ENCODE results near the gene NOVA1.

The NOVA1 gene

GRCh38 chr14:26429205-26429604 is 168.6 kb downstream of the NOVA1 start:
- H3K9ac ChIP-seq (ENCODE audit: low read length), result no peak overlapping the region
- no peak overlapping the region for H3K27ac ChIP-seq (ENCODE audit: low read length)
- H3K27me3 ChIP-seq (ENCODE audit: control insufficient read depth, insufficient read depth, low read length), result no peaks in the 10 kb centered on the region
- H3K36me3 ChIP-seq (ENCODE audit: control insufficient read depth, low read depth, low read length), result no peaks in the 10 kb centered on the region
- H3K4me3 ChIP-seq (ENCODE audit: low read length), result no peak overlapping the region
- H3K9me3 ChIP-seq (ENCODE audit: control insufficient read depth, low read depth, low read length), result no peaks in the 10 kb centered on the region
- no peaks in the 10 kb centered on the region for H3K4me1 ChIP-seq (ENCODE audit: control insufficient read depth, low read depth, low read length)

- H3K4me3 ChIP-seq (ENCODE audit: low read length), result no peak overlapping the region
- H3K27ac ChIP-seq (ENCODE audit: low read length), result no peak overlapping the region
- no peaks in the 10 kb centered on the region for H3K36me3 ChIP-seq (ENCODE audit: control insufficient read depth, low read depth, low read length)
- no peaks in the 10 kb centered on the region for H3K9me3 ChIP-seq (ENCODE audit: control insufficient read depth, low read depth, low read length)
- no peak overlapping the region for H3K9ac ChIP-seq (ENCODE audit: low read length)
- no peaks in the 10 kb centered on the region for H3K27me3 ChIP-seq (ENCODE audit: control insufficient read depth, insufficient read depth, low read length)
- H3K4me1 ChIP-seq (ENCODE audit: control insufficient read depth, low read depth, low read length), result peaks cover 7% of the 10 kb centered on the region
These were observed 170.7 kb downstream of the NOVA1 start for GRCh38 chr14:26427097-26427496.

- no peak overlapping the region for H3K27ac ChIP-seq (ENCODE audit: low read length)
These were observed 173.3 kb downstream of the NOVA1 start for GRCh38 chr14:26424537-26424936.

GRCh38 chr14:26415618-26416123 is 182.2 kb downstream of the NOVA1 start:
- Histone ChIP-seq H3K4me3 (ENCODE audit: low read length) (no peak overlapping the region), H3K36me3 (ENCODE audit: control insufficient read depth, low read depth, low read length) (no peaks in the 10 kb centered on the region), H3K4me1 (ENCODE audit: control insufficient read depth, low read depth, low read length) (no peaks in the 10 kb centered on the region), H3K27me3 (ENCODE audit: control insufficient read depth, insufficient read depth, low read length) (no peaks in the 10 kb centered on the region), H3K9ac (ENCODE audit: low read length) (no peak overlapping the region), H3K27ac (ENCODE audit: low read length) (no peak overlapping the region), H3K9me3 (ENCODE audit: control insufficient read depth, low read depth, low read length) (no peaks in the 10 kb centered on the region)

More at GRCh38 chr14:26424537-26424936, 173.3 kb downstream of the NOVA1 start:
- Histone ChIP-seq H3K4me3 (ENCODE audit: low read length) (no peak overlapping the region), H3K9ac (ENCODE audit: low read length) (no peak overlapping the region), H3K4me1 (ENCODE audit: control insufficient read depth, low read depth, low read length) (peaks cover 7% of the 10 kb centered on the region), H3K36me3 (ENCODE audit: control insufficient read depth, low read depth, low read length) (no peaks in the 10 kb centered on the region), H3K27me3 (ENCODE audit: control insufficient read depth, insufficient read depth, low read length) (no peaks in the 10 kb centered on the region), H3K9me3 (ENCODE audit: control insufficient read depth, low read depth, low read length) (no peaks in the 10 kb centered on the region)

GRCh38 chr14:26414926-26415325 is 182.9 kb downstream of the NOVA1 start:
- no peaks in the 10 kb centered on the region for H3K9me3 ChIP-seq (ENCODE audit: control insufficient read depth, low read depth, low read length)
- H3K36me3 ChIP-seq (ENCODE audit: control insufficient read depth, low read depth, low read length), result no peaks in the 10 kb centered on the region
- no peak overlapping the region for H3K4me3 ChIP-seq (ENCODE audit: low read length)
- no peaks in the 10 kb centered on the region for H3K27me3 ChIP-seq (ENCODE audit: control insufficient read depth, insufficient read depth, low read length)
- H3K27ac ChIP-seq (ENCODE audit: low read length), result no peak overlapping the region
- no peaks in the 10 kb centered on the region for H3K4me1 ChIP-seq (ENCODE audit: control insufficient read depth, low read depth, low read length)
- H3K9ac ChIP-seq (ENCODE audit: low read length), result no peak overlapping the region

GRCh38 chr14:26414103-26414502 is 183.7 kb downstream of the NOVA1 start:
- Histone ChIP-seq H3K27me3 (ENCODE audit: control insufficient read depth, insufficient read depth, low read length) (no peaks in the 10 kb centered on the region), H3K36me3 (ENCODE audit: control insufficient read depth, low read depth, low read length) (no peaks in the 10 kb centered on the region), H3K9me3 (ENCODE audit: control insufficient read depth, low read depth, low read length) (no peaks in the 10 kb centered on the region), H3K9ac (ENCODE audit: low read length) (no peak overlapping the region), H3K27ac (ENCODE audit: low read length) (no peak overlapping the region), H3K4me1 (ENCODE audit: control insufficient read depth, low read depth, low read length) (no peaks in the 10 kb centered on the region), H3K4me3 (ENCODE audit: low read length) (no peak overlapping the region)

GRCh38 chr14:26412421-26412820 is 185.4 kb downstream of the NOVA1 start:
- Histone ChIP-seq H3K9me3 (ENCODE audit: control insufficient read depth, low read depth, low read length) (no peaks in the 10 kb centered on the region), H3K27ac (ENCODE audit: low read length) (no peak overlapping the region), H3K4me1 (ENCODE audit: control insufficient read depth, low read depth, low read length) (no peaks in the 10 kb centered on the region), H3K4me3 (ENCODE audit: low read length) (no peak overlapping the region), H3K27me3 (ENCODE audit: control insufficient read depth, insufficient read depth, low read length) (no peaks in the 10 kb centered on the region), H3K9ac (ENCODE audit: low read length) (no peak overlapping the region), H3K36me3 (ENCODE audit: control insufficient read depth, low read depth, low read length) (no peaks in the 10 kb centered on the region)

- Histone ChIP-seq H3K27ac (ENCODE audit: low read length) (no peak overlapping the region), H3K4me1 (ENCODE audit: control insufficient read depth, low read depth, low read length) (no peaks in the 10 kb centered on the region), H3K9ac (ENCODE audit: low read length) (no peak overlapping the region), H3K9me3 (ENCODE audit: control insufficient read depth, low read depth, low read length) (no peaks in the 10 kb centered on the region), H3K36me3 (ENCODE audit: control insufficient read depth, low read depth, low read length) (no peaks in the 10 kb centered on the region), H3K27me3 (ENCODE audit: control insufficient read depth, insufficient read depth, low read length) (no peaks in the 10 kb centered on the region), H3K4me3 (ENCODE audit: low read length) (no peak overlapping the region)
These were observed 187.6 kb downstream of the NOVA1 start for GRCh38 chr14:26410189-26410685.

- peaks cover 4% of the 10 kb centered on the region for H3K4me1 ChIP-seq (ENCODE audit: control insufficient read depth, low read depth, low read length)
- no peak overlapping the region for H3K4me3 ChIP-seq (ENCODE audit: low read length)
- no peaks in the 10 kb centered on the region for H3K9me3 ChIP-seq (ENCODE audit: control insufficient read depth, low read depth, low read length)
- no peak overlapping the region for H3K27ac ChIP-seq (ENCODE audit: low read length)
- no peaks in the 10 kb centered on the region for H3K36me3 ChIP-seq (ENCODE audit: control insufficient read depth, low read depth, low read length)
- no peaks in the 10 kb centered on the region for H3K27me3 ChIP-seq (ENCODE audit: control insufficient read depth, insufficient read depth, low read length)
- no peak overlapping the region for H3K9ac ChIP-seq (ENCODE audit: low read length)
These were observed 192.9 kb downstream of the NOVA1 start for GRCh38 chr14:26404927-26405326.

- Histone ChIP-seq H3K27me3 (ENCODE audit: control insufficient read depth, insufficient read depth, low read length) (no peaks in the 10 kb centered on the region), H3K27ac (ENCODE audit: low read length) (no peak overlapping the region), H3K36me3 (ENCODE audit: control insufficient read depth, low read depth, low read length) (no peaks in the 10 kb centered on the region), H3K4me1 (ENCODE audit: control insufficient read depth, low read depth, low read length) (peaks cover 4% of the 10 kb centered on the region), H3K9me3 (ENCODE audit: control insufficient read depth, low read depth, low read length) (no peaks in the 10 kb centered on the region), H3K4me3 (ENCODE audit: low read length) (no peak overlapping the region), H3K9ac (ENCODE audit: low read length) (no peak overlapping the region)
These were observed 194.1 kb downstream of the NOVA1 start for GRCh38 chr14:26403760-26404159.

- Histone ChIP-seq H3K27ac (ENCODE audit: low read length) (no peak overlapping the region), H3K9ac (ENCODE audit: low read length) (no peak overlapping the region), H3K36me3 (ENCODE audit: control insufficient read depth, low read depth, low read length) (no peaks in the 10 kb centered on the region), H3K9me3 (ENCODE audit: control insufficient read depth, low read depth, low read length) (no peaks in the 10 kb centered on the region), H3K4me1 (ENCODE audit: control insufficient read depth, low read depth, low read length) (peaks cover 4% of the 10 kb centered on the region), H3K27me3 (ENCODE audit: control insufficient read depth, insufficient read depth, low read length) (no peaks in the 10 kb centered on the region), H3K4me3 (ENCODE audit: low read length) (no peak overlapping the region)
These were observed 195.7 kb downstream of the NOVA1 start for GRCh38 chr14:26402126-26402525.

- Histone ChIP-seq H3K27ac (ENCODE audit: low read length) (no peak overlapping the region), H3K4me3 (ENCODE audit: low read length) (no peak overlapping the region), H3K27me3 (ENCODE audit: control insufficient read depth, insufficient read depth, low read length) (no peaks in the 10 kb centered on the region), H3K36me3 (ENCODE audit: control insufficient read depth, low read depth, low read length) (no peaks in the 10 kb centered on the region), H3K9me3 (ENCODE audit: control insufficient read depth, low read depth, low read length) (no peaks in the 10 kb centered on the region), H3K4me1 (ENCODE audit: control insufficient read depth, low read depth, low read length) (peaks cover 4% of the 10 kb centered on the region), H3K9ac (ENCODE audit: low read length) (no peak overlapping the region)
These were observed 196.5 kb downstream of the NOVA1 start for GRCh38 chr14:26401179-26401968.
